GM19043 (cell line): ENCODE results near the gene CCT7.
"Not testable (repeated sequence)": the region's sequence is repeated elsewhere in the genome, so short reads cannot be mapped to it uniquely, and the experiment has no call there.

Source experiments
- ATAC-seq: cut with Tn5 transposase; IDR thresholded peaks from one replicate; pipeline ENCODE4 v1.9.1; 2021; ENCODE audit warnings: low read depth; ENCODE audit not compliant: unreplicated experiment

The CCT7 gene

GRCh38 chr2:73233932-73234832, at the start of gene CCT7:
TSS of gene CCT7 (plus strand) at chr2:73234308. CDS start at chr2:73234379, 71 bp downstream.
- ATAC-seq: peak; percentile 47

DNA sequence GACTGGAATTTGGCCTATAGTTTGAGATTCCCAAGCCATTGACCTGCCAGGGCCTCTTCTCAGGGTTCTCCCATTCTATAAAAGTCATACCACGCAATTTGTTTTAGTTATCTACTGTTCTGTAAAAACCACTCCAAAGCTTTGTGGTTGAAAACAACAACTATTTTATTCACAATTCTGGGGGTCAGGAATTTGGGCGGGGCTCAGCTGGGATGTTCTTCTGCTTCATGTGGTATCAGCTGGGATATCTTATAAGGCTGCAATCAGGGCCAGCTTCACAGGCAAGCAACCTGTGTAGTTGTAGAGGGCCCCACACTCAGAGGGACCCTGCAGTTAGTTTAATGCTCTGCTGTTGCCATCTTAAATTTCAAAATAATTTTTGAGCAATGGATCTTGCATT, 48.1 kb upstream of the CCT7 start:
- ATAC-seq: no peak

GRCh38 chr2:73187549-73187948, 46.6 kb upstream of the CCT7 start:
- no peak for ATAC-seq

DNA sequence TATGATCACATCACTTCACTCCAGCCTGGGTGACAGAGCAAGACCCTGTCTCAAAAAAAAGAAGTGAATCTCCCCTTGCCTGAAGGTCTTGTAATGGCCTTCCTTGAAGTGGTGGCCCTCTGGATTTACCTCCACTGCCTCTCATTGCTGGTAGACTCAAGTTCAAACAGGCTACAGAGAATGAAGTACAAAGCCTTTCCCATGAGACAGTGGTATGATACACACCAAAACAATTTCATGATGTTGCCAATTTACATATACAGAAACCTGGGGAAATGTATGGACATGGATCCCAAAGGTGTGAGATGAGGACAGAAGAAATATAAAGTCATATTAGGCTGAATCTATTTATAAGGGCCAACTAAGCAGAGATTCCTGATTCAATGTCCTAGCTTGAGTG, 36.5 kb upstream of the CCT7 start:
- no peak for ATAC-seq

- not testable (repeated sequence) for ATAC-seq
Observed at GRCh38 chr2:73200281-73200680, 33.8 kb upstream of the CCT7 start.

DNA sequence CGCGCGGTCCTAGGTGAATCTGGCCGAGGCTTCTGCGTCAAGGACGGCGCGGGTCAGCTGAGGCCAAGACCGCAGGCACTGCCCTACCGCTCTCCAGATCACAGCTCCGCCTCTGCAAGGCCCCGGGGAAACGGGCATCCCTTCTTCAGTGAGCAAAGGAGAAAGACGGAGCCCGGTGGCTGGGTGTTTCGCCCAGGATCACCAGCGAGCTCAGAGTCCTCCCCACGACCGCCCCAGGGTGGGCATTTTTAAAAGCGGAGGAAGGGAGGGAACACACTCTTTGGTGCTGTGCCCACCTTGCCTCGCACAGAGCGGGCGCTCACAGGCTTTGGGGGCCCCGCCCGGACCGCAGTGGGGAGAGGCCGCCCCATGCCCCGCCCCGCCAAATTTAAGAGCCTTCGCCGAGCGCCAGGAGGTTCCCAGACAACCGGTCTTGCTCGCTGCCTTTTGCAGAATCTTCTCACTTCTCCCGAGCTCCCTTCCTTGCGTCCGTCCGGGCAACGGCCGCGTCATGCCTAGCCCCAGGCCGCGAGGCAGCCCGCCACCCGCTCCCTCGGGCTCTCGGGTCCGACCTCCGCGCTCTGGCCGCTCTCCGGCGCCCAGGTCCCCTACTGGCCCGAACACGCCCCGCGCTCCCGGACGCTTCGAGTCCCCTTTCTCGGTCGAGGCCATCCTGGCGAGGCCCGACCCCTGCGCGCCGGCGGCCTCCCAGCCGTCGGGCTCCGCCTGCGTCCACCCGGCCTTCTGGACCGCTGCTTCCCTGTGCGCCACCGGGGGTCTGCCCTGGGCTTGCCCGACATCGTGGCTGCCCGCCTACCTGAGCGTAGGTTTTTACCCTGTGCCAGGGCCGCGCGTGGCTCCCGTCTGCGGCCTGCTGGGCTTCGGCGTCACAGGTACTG, 31.7 kb upstream of the CCT7 start, which contains the start of gene NOTO:
TSS of gene NOTO (plus strand) at position 419 of the 899 bp plus-strand sequence. CDS start at position 512, 93 bp downstream.
- no peak for ATAC-seq

- ATAC-seq: no peak
Observed at GRCh38 chr2:73203055-73203681, 30.9 kb upstream of the CCT7 start.

DNA sequence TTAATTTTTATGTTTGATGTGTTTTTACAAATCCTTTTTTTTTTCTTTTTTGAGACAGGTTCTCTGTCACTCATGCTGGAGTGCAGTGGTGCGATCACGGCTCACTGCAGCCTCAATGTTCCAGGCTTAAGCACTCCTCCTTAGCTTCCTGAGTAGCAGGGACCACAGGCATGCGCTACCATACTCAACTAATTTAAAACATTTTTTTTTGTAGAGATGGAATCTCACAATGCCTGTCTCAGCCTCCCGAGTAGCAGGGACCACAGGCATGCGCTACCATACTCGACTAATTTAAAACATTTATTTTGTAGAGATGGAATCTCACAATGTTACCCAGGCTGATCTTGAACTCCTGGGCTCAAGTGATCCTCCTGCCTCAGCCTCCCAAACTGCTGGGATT, 28.5 kb upstream of the CCT7 start:
- ATAC-seq: no peak

DNA sequence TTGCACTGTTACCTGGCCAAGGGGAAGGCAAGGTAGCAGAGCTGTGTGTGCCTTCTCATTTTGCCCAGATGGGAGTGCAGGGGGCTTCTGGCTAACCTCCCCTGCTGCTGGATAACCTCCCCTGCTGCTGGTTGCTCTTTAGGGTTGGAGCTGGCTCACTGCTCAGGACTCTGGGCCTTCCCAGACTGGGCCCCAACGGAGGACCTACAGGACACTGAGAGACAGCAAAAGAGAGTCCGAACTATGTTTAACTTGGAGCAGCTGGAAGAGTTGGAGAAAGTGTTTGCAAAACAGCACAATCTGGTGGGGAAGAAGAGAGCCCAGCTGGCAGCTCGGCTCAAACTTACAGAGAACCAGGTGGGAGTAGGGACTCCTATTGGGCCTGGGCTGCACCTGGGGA, 25.9 kb upstream of the CCT7 start:
- no peak for ATAC-seq

DNA sequence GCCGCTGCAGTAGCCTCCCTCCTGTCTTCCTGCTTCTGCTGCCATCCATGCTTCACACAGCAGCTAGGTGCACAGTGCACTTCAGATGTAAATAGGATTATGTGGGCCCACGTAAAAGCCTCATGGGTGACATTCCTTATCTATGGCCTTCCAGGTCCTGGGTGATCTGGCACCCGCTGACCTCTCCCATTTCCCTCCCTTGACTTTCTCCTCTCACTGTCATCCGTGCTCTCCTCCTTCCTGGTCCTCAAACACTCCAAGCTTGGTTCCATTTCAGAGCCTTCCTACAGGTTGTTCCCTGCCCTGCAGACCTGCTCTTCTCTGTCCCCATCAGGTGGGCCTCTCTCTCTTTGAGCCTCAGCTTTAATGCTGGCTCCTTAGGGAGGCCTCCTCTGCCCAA, 24.1 kb upstream of the CCT7 start:
- ATAC-seq: no peak

GRCh38 chr2:73210696-73211095, 23.4 kb upstream of the CCT7 start:
- ATAC-seq: no peak

DNA sequence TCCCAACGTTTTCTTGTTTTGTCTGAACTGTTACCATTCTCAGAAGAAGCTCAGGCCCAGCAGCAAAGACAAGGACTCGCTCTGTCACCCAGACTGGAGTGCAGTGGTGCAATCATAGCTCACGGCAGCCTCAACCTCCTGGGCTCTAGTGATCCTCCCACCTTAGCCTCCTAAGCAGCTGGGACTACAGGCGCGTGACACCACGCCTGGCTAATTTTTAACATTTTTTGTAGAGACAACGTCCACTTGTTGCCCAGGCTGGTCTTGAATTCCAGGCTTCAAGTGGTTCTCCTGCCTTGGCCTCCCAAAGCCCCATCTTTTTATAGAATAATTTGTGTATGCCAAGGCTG, 22.0 kb upstream of the CCT7 start:
- ATAC-seq: no peak

DNA sequence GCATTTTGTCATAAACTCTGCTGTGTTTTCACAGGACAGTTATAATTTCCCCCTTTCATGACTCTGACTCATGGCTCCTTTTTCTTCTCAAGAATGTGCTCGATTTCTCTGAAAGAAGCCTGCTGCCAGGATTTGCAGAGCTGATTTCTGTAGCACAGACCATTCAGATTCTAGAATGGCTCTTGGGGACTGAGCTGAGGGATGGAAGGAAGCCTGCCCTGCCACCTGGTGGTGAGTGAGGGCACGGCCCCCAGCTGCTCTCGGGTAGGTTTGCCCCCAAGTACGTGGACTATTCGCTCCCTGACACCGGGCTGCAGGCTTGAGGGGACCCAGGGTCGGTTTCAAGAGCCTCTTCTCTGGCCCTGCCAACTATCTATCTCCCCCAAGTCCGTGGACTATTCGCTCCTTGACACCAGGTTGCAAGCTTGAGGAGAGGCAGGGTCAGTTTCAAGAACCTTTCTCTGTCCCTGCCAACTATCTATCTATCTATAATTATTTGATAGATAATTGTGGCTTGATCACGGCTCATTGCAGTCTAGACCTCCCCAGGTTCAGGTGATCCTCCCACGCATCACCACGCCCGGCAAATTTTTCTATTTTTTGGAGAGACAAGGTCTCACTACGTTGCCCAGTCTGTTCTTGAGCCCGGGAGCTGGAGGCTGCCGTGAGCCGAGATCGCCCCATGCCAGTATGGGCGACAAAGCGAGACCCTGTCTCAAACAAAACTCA, 21.5 kb upstream of the CCT7 start:
- ATAC-seq: peak; percentile 75

DNA sequence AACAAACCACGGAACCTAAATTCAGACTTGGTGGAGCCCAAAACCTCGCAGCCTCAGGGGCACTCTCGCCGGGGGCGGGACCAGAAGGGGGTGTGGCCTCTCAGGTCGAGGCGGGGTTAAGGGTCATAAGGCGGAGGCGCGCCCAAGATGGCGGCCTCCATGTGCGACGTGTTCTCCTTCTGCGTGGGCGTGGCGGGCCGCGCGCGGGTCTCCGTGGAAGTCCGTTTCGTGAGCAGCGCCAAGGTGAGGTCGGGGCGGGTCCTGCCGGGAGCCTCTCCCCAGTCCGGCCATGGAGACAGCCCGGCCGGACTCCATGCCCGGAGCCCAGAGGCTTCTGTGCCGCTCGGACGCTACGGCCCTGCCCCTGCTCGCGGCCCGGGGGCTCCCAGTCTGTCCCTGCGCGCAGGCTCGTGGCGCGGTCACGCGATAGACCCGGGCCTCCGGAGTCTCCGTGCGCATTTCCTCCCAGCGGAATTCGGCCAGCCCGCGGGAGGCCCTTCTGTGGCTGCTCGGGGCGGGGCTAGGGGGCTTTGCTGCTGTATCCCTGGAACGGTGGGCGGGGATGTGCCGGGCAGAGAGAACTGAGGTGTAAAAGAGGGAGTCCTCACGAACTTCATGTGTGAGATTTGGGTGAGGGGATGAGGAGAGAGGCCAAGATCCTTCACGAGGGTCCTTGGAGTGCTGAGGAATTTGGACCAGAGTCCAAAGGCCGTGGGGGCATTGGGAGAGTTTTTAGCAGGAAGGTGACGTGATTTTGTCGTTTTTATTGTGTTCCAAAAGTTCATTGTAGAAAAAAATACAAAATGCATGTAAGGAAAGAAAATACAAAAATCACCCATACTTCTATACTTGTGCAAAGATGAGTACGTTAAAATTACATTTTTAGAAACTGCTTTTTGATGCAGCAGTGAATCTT, 19.7 kb upstream of the CCT7 start, which contains the start of gene SMYD5:
TSS of gene SMYD5 (plus strand) at position 126 of the 916 bp plus-strand sequence. CDS start at position 148, 22 bp downstream.
- ATAC-seq: peak; percentile 90

DNA sequence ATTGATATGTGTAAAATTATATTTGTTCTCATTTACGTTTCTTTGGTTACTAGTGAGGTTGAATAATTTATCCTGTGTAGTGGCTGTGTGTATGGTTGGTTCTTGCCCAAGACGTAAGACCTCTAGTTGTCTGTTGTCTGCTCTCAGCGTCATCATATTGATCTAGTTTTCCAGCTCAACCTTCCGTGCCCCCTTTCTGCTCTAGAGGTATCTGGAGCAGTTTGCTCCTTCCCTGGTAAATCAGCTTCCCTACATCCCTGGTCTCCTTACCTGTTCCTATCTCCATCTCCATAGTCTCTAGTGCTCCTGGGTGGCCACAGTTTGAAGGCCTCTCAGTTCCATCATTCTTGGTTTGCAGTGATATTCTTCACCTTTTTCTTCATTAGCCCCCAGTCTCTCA, 18.9 kb upstream of the CCT7 start:
- ATAC-seq: no peak

- no peak for ATAC-seq
Observed at GRCh38 chr2:73217160-73217559, 16.9 kb upstream of the CCT7 start.

- no peak for ATAC-seq
Observed at GRCh38 chr2:73217826-73218225, 16.3 kb upstream of the CCT7 start.

DNA sequence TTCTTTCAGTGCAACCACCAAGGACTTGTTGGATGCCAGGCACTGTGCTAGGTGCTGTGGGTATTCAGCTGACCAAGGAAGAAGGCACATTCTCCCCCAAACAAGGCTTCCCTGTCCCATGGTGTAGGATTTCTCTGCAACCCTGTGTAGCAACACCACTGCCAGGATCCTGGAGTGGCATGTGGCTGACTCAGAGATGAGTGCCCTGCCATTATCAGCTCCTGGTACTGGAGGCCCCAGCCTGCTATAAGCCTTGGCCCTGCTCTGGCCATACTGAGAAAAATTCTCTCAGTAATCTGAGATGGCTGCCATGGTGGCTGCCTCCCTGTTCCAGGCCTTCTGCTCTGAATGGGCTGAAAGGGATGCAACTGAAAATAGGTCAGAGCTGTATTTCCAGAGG, 15.8 kb upstream of the CCT7 start:
- ATAC-seq: no peak

DNA sequence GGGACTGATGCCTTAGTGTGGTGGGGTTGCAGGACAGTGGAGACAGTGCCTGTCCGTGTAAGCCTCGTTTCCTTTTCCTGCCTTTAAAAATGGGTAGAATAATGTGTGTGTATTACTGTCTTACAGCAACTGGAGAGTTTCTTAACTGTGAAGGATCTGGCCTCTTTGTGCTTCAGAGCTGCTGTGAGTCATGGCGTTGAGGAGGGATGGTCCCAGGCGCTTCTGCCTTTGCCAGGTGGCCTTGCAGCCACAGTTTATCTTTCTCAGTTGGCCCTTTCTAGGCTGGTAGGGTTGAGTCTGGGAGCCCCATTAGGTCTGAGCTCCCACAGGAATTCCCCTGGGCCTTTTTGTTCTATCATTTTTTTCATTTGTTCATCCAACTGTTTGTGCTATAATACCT, 10.3 kb upstream of the CCT7 start:
- ATAC-seq: no peak
